ENCODE data around the gene FAM222A. TPM values are rescaled to one million over a fixed set of nuclear protein-coding genes. Genes with fewer than 3 reads are reported as not detected.

FAM222A gene
- polyA plus RNA-seq, 3 donors = 0.09 TPM; not detected in 2

DNA sequence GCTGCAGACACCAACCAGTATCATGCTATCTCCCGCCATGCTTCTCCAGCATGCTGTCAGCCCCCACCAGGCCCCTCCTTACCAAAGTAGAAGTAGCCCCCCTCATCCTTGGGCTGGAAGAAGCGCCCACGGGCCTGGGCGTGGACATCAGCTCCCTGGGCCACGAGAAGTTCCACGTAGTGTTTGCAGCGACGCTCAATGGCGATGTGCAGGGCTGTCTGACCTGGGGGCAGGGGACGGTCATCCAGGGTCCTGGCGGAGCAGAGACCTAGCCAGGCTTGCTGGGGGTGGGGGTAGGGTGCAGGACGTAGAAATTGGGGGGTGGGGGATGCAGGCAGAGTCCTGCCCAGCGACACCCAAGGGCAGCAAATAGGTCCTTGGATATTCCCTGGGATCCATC, 86.9 kb downstream of the FAM222A start:
- intact Hi-C loops (cut with micrococcal nuclease) = loop anchor here in 1 of 2 donors (10.0 kb wide), 1 partner anchor 84 kb away; the partner anchor contains the start of gene GLTP
- Mint-ChIP-seq H3K27me3 (ENCODE audit: low read depth in 3 of 3) (peaks cover 2 to 10% (median 4%) of the 10 kb centered on the region in 3 donors), H3K9me3 (peaks cover 0 to 7% (median 4%) of the 10 kb centered on the region in 7 donors), H3K36me3 (peaks cover 0 to 2% of the 10 kb centered on the region in 2 donors), H3K27ac (peak overlapping the region in 2 of 7 donors; percentile 5 to 60), H3K4me3 (no peak overlapping the region), H3K4me1 (peaks cover 12% of the 10 kb centered on the region)
- no peaks in the 10 kb centered on the region for H3K36me3 ChIP-seq (replicated peaks in 1 of 2; ENCODE audit: control insufficient read depth in 1 of 2, insufficient read depth in 2 of 2, low read length in 2 of 2)
- H4K20me1 ChIP-seq (ENCODE audit: insufficient read depth, low read length) = no peaks in the 10 kb centered on the region
- H3K9me3 ChIP-seq (replicated peaks in 1 of 2; ENCODE audit: control insufficient read depth in 1 of 2, insufficient read depth in 1 of 2, low read length in 2 of 2) = peaks cover 0 to 6% of the 10 kb centered on the region in 2 donors
- peaks cover 11 to 16% of the 10 kb centered on the region in 2 donors for H3K4me1 ChIP-seq (ENCODE audit: control insufficient read depth in 1 of 2, insufficient read depth in 2 of 2, low read length in 2 of 2)
- TF ChIP-seq, protein P1, sequence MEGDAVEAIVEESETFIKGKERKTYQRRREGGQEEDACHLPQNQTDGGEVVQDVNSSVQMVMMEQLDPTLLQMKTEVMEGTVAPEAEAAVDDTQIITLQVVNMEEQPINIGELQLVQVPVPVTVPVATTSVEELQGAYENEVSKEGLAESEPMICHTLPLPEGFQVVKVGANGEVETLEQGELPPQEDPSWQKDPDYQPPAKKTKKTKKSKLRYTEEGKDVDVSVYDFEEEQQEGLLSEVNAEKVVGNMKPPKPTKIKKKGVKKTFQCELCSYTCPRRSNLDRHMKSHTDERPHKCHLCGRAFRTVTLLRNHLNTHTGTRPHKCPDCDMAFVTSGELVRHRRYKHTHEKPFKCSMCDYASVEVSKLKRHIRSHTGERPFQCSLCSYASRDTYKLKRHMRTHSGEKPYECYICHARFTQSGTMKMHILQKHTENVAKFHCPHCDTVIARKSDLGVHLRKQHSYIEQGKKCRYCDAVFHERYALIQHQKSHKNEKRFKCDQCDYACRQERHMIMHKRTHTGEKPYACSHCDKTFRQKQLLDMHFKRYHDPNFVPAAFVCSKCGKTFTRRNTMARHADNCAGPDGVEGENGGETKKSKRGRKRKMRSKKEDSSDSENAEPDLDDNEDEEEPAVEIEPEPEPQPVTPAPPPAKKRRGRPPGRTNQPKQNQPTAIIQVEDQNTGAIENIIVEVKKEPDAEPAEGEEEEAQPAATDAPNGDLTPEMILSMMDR (IDR thresholded peaks at IDR 0.05) = no peak
- H3K27me3 ChIP-seq (ENCODE audit: control insufficient read depth in 2 of 2, insufficient read depth in 2 of 2, low read length in 2 of 2) = no peaks in the 10 kb centered on the region
- H3K4me3 ChIP-seq (replicated peaks in 1 of 3; ENCODE audit: low read depth in 2 of 3, low read length in 3 of 3) = no peak overlapping the region
- H3K79me2 ChIP-seq (ENCODE audit: insufficient read depth, low read length) = no peaks in the 10 kb centered on the region
- no peak overlapping the region for H3K27ac ChIP-seq (ENCODE audit: low read depth in 1 of 2, low read length in 2 of 2)
- H3K9ac ChIP-seq (ENCODE audit: insufficient read depth, low read length, poor library complexity, severe bottlenecking) = no peak overlapping the region
- H2AFZ ChIP-seq (ENCODE audit: insufficient read depth, low read depth, low read length, poor library complexity, severe bottlenecking) = no peak overlapping the region
- no peak for DNase-seq
- no peak overlapping the region for H3K4me2 ChIP-seq (replicated peaks; ENCODE audit: extremely low read depth, low read length, poor library complexity, severe bottlenecking)
- 98% methylated on average over 7 of the region's 13 CpGs for WGBS (ENCODE audit: insufficient coverage)

DNA sequence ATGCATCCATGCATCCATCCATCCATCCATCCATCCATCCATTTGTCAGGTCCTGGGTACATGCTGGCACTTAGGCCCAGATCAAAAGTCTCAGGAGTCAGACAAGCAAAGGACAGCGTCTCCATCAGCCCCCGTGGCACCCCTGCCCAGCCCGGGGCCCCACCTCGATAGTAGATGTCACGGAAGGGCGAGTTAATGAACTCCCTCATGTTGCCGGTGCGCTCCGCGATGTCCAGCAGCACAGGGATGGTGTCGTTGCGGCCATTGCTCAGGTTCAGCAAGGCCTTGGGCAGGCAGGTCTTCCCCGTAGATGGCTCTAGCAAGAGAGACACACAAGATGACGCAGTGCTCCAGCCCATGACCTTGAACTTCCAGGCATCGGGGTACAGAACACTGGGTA, 89.2 kb downstream of the FAM222A start:
- Mint-ChIP-seq H3K27ac (peak overlapping the region in 2 of 7 donors; percentile 35 to 66), H3K36me3 (peaks cover 0 to 2% of the 10 kb centered on the region in 2 donors), H3K4me3 (no peak overlapping the region), H3K9me3 (peaks cover 0 to 7% (median 4%) of the 10 kb centered on the region in 7 donors), H3K4me1 (peaks cover 12% of the 10 kb centered on the region), H3K27me3 (ENCODE audit: low read depth in 3 of 3) (peaks cover 0 to 4% (median 3%) of the 10 kb centered on the region in 3 donors)
- Histone ChIP-seq H4K20me1 (ENCODE audit: insufficient read depth, low read length) (no peaks in the 10 kb centered on the region), H3K9ac (ENCODE audit: insufficient read depth, low read length, poor library complexity, severe bottlenecking) (no peak overlapping the region), H3K27me3 (ENCODE audit: control insufficient read depth in 2 of 2, insufficient read depth in 2 of 2, low read length in 2 of 2) (no peaks in the 10 kb centered on the region), H3K9me3 (replicated peaks in 1 of 2; ENCODE audit: control insufficient read depth in 1 of 2, insufficient read depth in 1 of 2, low read length in 2 of 2) (peaks cover 0 to 6% of the 10 kb centered on the region in 2 donors), H3K4me1 (ENCODE audit: control insufficient read depth in 1 of 2, insufficient read depth in 2 of 2, low read length in 2 of 2) (peaks cover 12 to 16% of the 10 kb centered on the region in 2 donors), H3K79me2 (ENCODE audit: insufficient read depth, low read length) (no peaks in the 10 kb centered on the region), H3K4me3 (replicated peaks in 1 of 3; ENCODE audit: low read depth in 2 of 3, low read length in 3 of 3) (no peak overlapping the region), H3K36me3 (replicated peaks in 1 of 2; ENCODE audit: control insufficient read depth in 1 of 2, insufficient read depth in 2 of 2, low read length in 2 of 2) (no peaks in the 10 kb centered on the region), H3K27ac (ENCODE audit: low read depth in 1 of 2, low read length in 2 of 2) (no peak overlapping the region), H2AFZ (ENCODE audit: insufficient read depth, low read depth, low read length, poor library complexity, severe bottlenecking) (no peak overlapping the region), H3K4me2 (replicated peaks; ENCODE audit: extremely low read depth, low read length, poor library complexity, severe bottlenecking) (no peak overlapping the region)
- intact Hi-C loops (cut with micrococcal nuclease) = loop anchor here in 1 of 2 donors (10.0 kb wide), 1 partner anchor 82 kb away; the partner anchor contains the start of gene GLTP
- WGBS (ENCODE audit: insufficient coverage) = over 99% methylated on average over 14 of the region's 15 CpGs
- no peak for DNase-seq
- TF ChIP-seq, protein P1 (IDR thresholded peaks at IDR 0.05) = no peak
